G401.6 (cell line): ENCODE measurements around the gene MRPL50.
"Not testable (repeated sequence)": the region's sequence is repeated elsewhere in the genome, so short reads cannot be mapped to it uniquely, and the experiment has no call there.

Experiments
- FAIRE-seq: peaks from 2 replicates; lab custom pipeline; 2012; peaks lifted over from hg19 to GRCh38; lab: Jason Lieb, UNC

The MRPL50 gene

GRCh38 chr9:101417977-101418376 is 19.6 kb upstream of the MRPL50 start:
- no peak for FAIRE-seq

GRCh38 chr9:101417389-101417788 is 19.0 kb upstream of the MRPL50 start:
- FAIRE-seq = no peak

- FAIRE-seq = no peak
Observed at GRCh38 chr9:101415578-101415977, 17.2 kb upstream of the MRPL50 start.

- FAIRE-seq = no peak
Observed at GRCh38 chr9:101414839-101415238, 16.4 kb upstream of the MRPL50 start.

- FAIRE-seq = no peak
Observed at GRCh38 chr9:101409079-101409477, 10.7 kb upstream of the MRPL50 start.

- no peak for FAIRE-seq
Observed at GRCh38 chr9:101408374-101409078, 10.1 kb upstream of the MRPL50 start.

GRCh38 chr9:101403516-101404285 is 5.3 kb upstream of the MRPL50 start:
- no peak for FAIRE-seq

- no peak for FAIRE-seq
Observed at GRCh38 chr9:101400120-101400519, 1.7 kb upstream of the MRPL50 start.

- FAIRE-seq = no peak
Observed at GRCh38 chr9:101399643-101399970, 1.2 kb upstream of the MRPL50 start.

GRCh38 chr9:101398930-101399642 is 668 bp upstream of the MRPL50 start:
- FAIRE-seq = no peak

- no peak for FAIRE-seq
Observed at GRCh38 chr9:101397746-101398067, 711 bp downstream of the MRPL50 start.

GRCh38 chr9:101394687-101395086 is 3.7 kb downstream of the MRPL50 start:
- FAIRE-seq = no peak

- peak; percentile 36 for FAIRE-seq
Observed at GRCh38 chr9:101393135-101393534, 5.3 kb downstream of the MRPL50 start.

- FAIRE-seq = no peak
Observed at GRCh38 chr9:101388507-101388993, 9.9 kb downstream of the MRPL50 start.

- FAIRE-seq = peak; percentile 88
Observed at GRCh38 chr9:101387871-101388506, 10.4 kb downstream of the MRPL50 start.

GRCh38 chr9:101384873-101385536 is 13.4 kb downstream of the MRPL50 start, which contains the start of gene BAAT:
BAAT (minus strand) TSS chr9:101385006; CDS start chr9:101371404, 13,602 bp downstream.
- not testable (repeated sequence) for FAIRE-seq

- FAIRE-seq = no peak
Observed at GRCh38 chr9:101383361-101383760, 15.1 kb downstream of the MRPL50 start.

GRCh38 chr9:101381833-101382342 is 16.5 kb downstream of the MRPL50 start:
- no peak for FAIRE-seq

- no peak for FAIRE-seq
Observed at GRCh38 chr9:101381118-101381517, 17.3 kb downstream of the MRPL50 start.

- no peak for FAIRE-seq
Observed at GRCh38 chr9:101380295-101380694, 18.1 kb downstream of the MRPL50 start.

GRCh38 chr9:101376111-101376848 is 22.1 kb downstream of the MRPL50 start:
- FAIRE-seq = no peak
